ENCODE data around the gene MDP1.

DNA sequence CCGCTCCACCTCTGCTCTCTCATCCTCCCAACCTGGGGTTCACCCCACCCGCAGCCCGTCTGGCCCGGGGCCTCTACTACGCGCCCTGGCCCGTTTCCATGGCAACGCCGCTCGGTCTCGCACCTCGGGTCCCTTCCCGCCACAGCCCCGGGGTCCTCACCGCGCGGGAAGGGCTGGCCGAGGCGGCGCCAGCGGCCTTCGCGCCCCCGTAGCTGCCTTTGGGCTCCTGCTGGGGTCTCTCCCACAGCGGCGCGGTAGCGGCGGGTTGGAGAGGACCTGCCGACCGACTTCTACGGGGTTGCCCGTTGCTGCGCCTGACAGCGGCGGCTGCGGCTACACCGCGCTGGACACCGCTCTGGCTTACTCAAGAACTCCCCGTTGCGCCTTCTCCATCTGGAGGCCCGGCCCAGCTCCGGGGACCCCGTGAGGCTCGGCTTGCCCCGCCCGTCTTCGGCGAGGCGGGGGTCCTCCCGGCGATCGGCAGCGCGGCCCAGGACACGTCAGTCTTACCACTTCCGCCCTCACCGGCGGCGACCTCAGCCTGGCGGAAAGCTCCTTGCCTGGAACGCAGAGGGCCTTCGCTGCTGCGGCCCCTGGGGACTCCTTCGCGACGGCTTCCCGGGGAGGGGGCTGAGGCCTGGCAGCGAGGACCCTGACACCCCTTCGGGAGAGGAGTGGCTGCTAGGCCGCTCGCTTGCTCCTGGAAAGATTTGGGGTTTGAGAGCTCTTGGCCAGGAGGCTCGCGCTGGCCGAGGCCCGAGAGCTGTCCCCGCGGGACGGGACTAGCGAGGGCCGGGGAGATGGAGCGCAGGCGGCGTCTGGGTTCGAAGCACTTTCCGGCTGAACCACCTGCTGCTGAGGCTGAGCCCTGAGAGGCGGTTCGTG lies 20.4 kb downstream of the MDP1 start, which contains the start of gene TM9SF1:
- TF ChIP-seq, protein P1, sequence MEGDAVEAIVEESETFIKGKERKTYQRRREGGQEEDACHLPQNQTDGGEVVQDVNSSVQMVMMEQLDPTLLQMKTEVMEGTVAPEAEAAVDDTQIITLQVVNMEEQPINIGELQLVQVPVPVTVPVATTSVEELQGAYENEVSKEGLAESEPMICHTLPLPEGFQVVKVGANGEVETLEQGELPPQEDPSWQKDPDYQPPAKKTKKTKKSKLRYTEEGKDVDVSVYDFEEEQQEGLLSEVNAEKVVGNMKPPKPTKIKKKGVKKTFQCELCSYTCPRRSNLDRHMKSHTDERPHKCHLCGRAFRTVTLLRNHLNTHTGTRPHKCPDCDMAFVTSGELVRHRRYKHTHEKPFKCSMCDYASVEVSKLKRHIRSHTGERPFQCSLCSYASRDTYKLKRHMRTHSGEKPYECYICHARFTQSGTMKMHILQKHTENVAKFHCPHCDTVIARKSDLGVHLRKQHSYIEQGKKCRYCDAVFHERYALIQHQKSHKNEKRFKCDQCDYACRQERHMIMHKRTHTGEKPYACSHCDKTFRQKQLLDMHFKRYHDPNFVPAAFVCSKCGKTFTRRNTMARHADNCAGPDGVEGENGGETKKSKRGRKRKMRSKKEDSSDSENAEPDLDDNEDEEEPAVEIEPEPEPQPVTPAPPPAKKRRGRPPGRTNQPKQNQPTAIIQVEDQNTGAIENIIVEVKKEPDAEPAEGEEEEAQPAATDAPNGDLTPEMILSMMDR (IDR thresholded peaks at IDR 0.05; ENCODE audit: low read length) = no peak
- TF ChIP-seq EZH2 (optimal IDR thresholded peaks at IDR 0.05; ENCODE audit: low read depth, low read length) = no peak

Data from MM.1S (cell line).